MV-4-11 (cell line): ENCODE results near the gene GLRB.
A peak's percentile ranks its signal among the peaks of the same experiment; 100 is the strongest.
"Not testable (repeated sequence)": the region's sequence is repeated elsewhere in the genome, so short reads cannot be mapped to it uniquely, and the experiment has no call there.

ENCODE experiments used
- DNase-seq: peaks from one replicate; lab custom pipeline; 2025; lab: John Stamatoyannopoulos, UW

GLRB gene

GRCh38 chr4:157075811-157076577 is at the start of gene GLRB:
TSS of gene GLRB (plus strand) at chr4:157076150. CDS start at chr4:157078025, 1,875 bp downstream.
- no peak for DNase-seq

GRCh38 chr4:157035471-157035870 is 40.5 kb upstream of the GLRB start:
- DNase-seq, result no peak

- DNase-seq, result no peak
Observed at GRCh38 chr4:157040405-157040804, 35.5 kb upstream of the GLRB start.

GRCh38 chr4:157043131-157043530 is 32.8 kb upstream of the GLRB start:
- DNase-seq, result peak; percentile 29

- peak; percentile 22 for DNase-seq
Observed at GRCh38 chr4:157045507-157046127, 30.3 kb upstream of the GLRB start.

GRCh38 chr4:157048248-157048647 is 27.7 kb upstream of the GLRB start:
- no peak for DNase-seq

- no peak for DNase-seq
Observed at GRCh38 chr4:157050561-157050960, 25.4 kb upstream of the GLRB start.

- DNase-seq, result no peak
Observed at GRCh38 chr4:157052429-157053040, 23.4 kb upstream of the GLRB start.

GRCh38 chr4:157057218-157057617 is 18.7 kb upstream of the GLRB start:
- no peak for DNase-seq

- not testable (repeated sequence) for DNase-seq
Observed at GRCh38 chr4:157058899-157059298, 17.1 kb upstream of the GLRB start.

- peak; percentile 45 for DNase-seq
Observed at GRCh38 chr4:157072002-157072401, 3.9 kb upstream of the GLRB start.

GRCh38 chr4:157075401-157075800 is 549 bp upstream of the GLRB start:
- no peak for DNase-seq

- DNase-seq, result no peak
Observed at GRCh38 chr4:157076578-157076947, 613 bp downstream of the GLRB start.

GRCh38 chr4:157079441-157079840 is 3.5 kb downstream of the GLRB start:
- no peak for DNase-seq

GRCh38 chr4:157080605-157081004 is 4.7 kb downstream of the GLRB start:
- DNase-seq, result no peak

GRCh38 chr4:157095716-157096115 is 19.8 kb downstream of the GLRB start:
- no peak for DNase-seq

- no peak for DNase-seq
Observed at GRCh38 chr4:157096439-157096838, 20.5 kb downstream of the GLRB start.

- DNase-seq, result no peak
Observed at GRCh38 chr4:157099506-157099905, 23.6 kb downstream of the GLRB start.

- no peak for DNase-seq
Observed at GRCh38 chr4:157104541-157104940, 28.6 kb downstream of the GLRB start.

- no peak for DNase-seq
Observed at GRCh38 chr4:157114671-157115070, 38.7 kb downstream of the GLRB start.

GRCh38 chr4:157115613-157116335 is 39.8 kb downstream of the GLRB start:
- DNase-seq, result peak; percentile 3

- no peak for DNase-seq
Observed at GRCh38 chr4:157121401-157121800, 45.5 kb downstream of the GLRB start.

- DNase-seq, result no peak
Observed at GRCh38 chr4:157127571-157127970, 51.6 kb downstream of the GLRB start.
